Neuronal stem cell (in vitro differentiated cells): ENCODE measurements around the gene POLDIP3.

Experiments
- DNase-seq: peaks from one replicate; pipeline ENCODE4 v3.0.0-alpha.2; 2013; ENCODE audit warnings: low spot score
- H2AFZ ChIP-seq: one replicate; pipeline ENCODE4 v1.6.1; 2013; ENCODE audit warnings: mild to moderate bottlenecking, low read length, inconsistent platforms
- H2AK5ac ChIP-seq: 2 replicates; pipeline ENCODE4 v1.6.1; 2013; ENCODE audit warnings: low read depth, mild to moderate bottlenecking, inconsistent platforms, low read length, moderate library complexity, mixed read lengths
- H2BK120ac ChIP-seq: 2 replicates; pipeline ENCODE4 v1.6.1; 2013; ENCODE audit warnings: low read depth, mild to moderate bottlenecking, inconsistent platforms, low read length, moderate library complexity, mixed read lengths
- H2BK12ac ChIP-seq: one replicate; pipeline ENCODE4 v1.6.1; 2013; ENCODE audit warnings: low read length, inconsistent platforms
- H2BK15ac ChIP-seq: 2 replicates; pipeline ENCODE4 v1.6.1; 2013; ENCODE audit warnings: mild to moderate bottlenecking, low read length, inconsistent platforms, mixed read lengths
- H2BK5ac ChIP-seq: one replicate; pipeline ENCODE4 v1.6.1; 2013; ENCODE audit warnings: inconsistent platforms, mild to moderate bottlenecking, low read length, moderate library complexity
- H3K14ac ChIP-seq: one replicate; pipeline ENCODE4 v1.6.1; 2013; ENCODE audit warnings: low read length, inconsistent platforms
- H3K18ac ChIP-seq: 2 replicates; pipeline ENCODE4 v1.6.1; 2013; ENCODE audit warnings: low read length, inconsistent platforms
- H3K23ac ChIP-seq: 2 replicates; pipeline ENCODE4 v1.6.1; 2013; ENCODE audit warnings: low read depth, mild to moderate bottlenecking, mixed read lengths, low read length, inconsistent platforms; ENCODE audit not compliant: poor library complexity
- H3K27ac ChIP-seq: replicated peaks from 3 replicates; pipeline ENCODE4 v1.5.1; 2013; ENCODE audit warnings: low read length, inconsistent platforms
- H3K27me3 ChIP-seq, 3 experiments: 2 replicates each; pipeline ENCODE4 v1.6.1; 2013; ENCODE audit warnings: low read length in 3 of 3, mild to moderate bottlenecking in 2 of 3, inconsistent platforms in 1 of 3, low read depth in 1 of 3, mixed read lengths in 1 of 3, moderate library complexity in 1 of 3; ENCODE audit not compliant: control insufficient read depth in 3 of 3, insufficient read depth in 3 of 3
- H3K36me3 ChIP-seq, 2 donors: replicated peaks in 1 of 2; 2 replicates each; pipeline ENCODE4 v1.6.1; 2013; ENCODE audit warnings: low read length in 2 of 2; ENCODE audit not compliant: control insufficient read depth in 2 of 2, insufficient read depth in 2 of 2
- H3K4ac ChIP-seq: 2 replicates; pipeline ENCODE4 v1.6.1; 2013; ENCODE audit warnings: inconsistent platforms, mild to moderate bottlenecking, low read length, moderate library complexity
- H3K4me1 ChIP-seq, 2 donors: 1 replicate in 1 of 2; 2 replicates in 1 of 2; pipeline ENCODE4 v1.6.1; 2013; ENCODE audit warnings: low read length in 2 of 2, low read depth in 1 of 2; ENCODE audit not compliant: control insufficient read depth in 2 of 2, insufficient read depth in 1 of 2
- H3K4me2 ChIP-seq: one replicate; pipeline ENCODE4 v1.6.1; 2013; ENCODE audit warnings: mild to moderate bottlenecking, low read length, inconsistent platforms; ENCODE audit not compliant: insufficient read depth, poor library complexity, severe bottlenecking
- H3K4me3 ChIP-seq, 2 donors: 2 replicates each; pipeline ENCODE4 v1.5.1; 2013; ENCODE audit warnings: low read length in 2 of 2, mild to moderate bottlenecking in 2 of 2, inconsistent platforms in 1 of 2, moderate library complexity in 1 of 2
- H3K79me1 ChIP-seq: one replicate; pipeline ENCODE4 v1.6.1; 2013; ENCODE audit warnings: low read depth, mild to moderate bottlenecking, inconsistent platforms, low read length, moderate library complexity
- H3K9ac ChIP-seq: one replicate; pipeline ENCODE4 v1.6.1; 2013; ENCODE audit warnings: mild to moderate bottlenecking, low read depth, low read length, inconsistent platforms; ENCODE audit not compliant: poor library complexity
- H3K9me3 ChIP-seq, 2 donors: replicated peaks in 1 of 2; 2 replicates each; pipeline versions ENCODE3 to v1.6.1; 2013; ENCODE audit warnings: low read length in 2 of 2, mild to moderate bottlenecking in 2 of 2, inconsistent platforms in 1 of 2, low read depth in 1 of 2, mixed read lengths in 1 of 2, moderate library complexity in 1 of 2; ENCODE audit not compliant: control insufficient read depth in 2 of 2, insufficient read depth in 1 of 2
- H4K8ac ChIP-seq: one replicate; pipeline ENCODE4 v1.6.1; 2013; ENCODE audit warnings: low read depth, mild to moderate bottlenecking, inconsistent platforms, low read length, moderate library complexity
- H4K91ac ChIP-seq: one replicate; pipeline ENCODE4 v1.6.1; 2013; ENCODE audit warnings: low read length, low read depth, mild to moderate bottlenecking, inconsistent platforms; ENCODE audit not compliant: poor library complexity
- WGBS, 2 donors: extraction: QIAGEN DNeasy Blood & Tissue Kit; methylation state at CpG; one replicate each; pipeline ENCODE4 v1.1.7; 2013; ENCODE audit warnings: missing lambda C conversion rate in 2 of 2, mixed read lengths in 1 of 2; ENCODE audit not compliant: insufficient read length in 2 of 2, insufficient replicate concordance in 1 of 2; ENCODE audit errors: extremely low coverage in 2 of 2; 5-methylcytosine and 5-hydroxymethylcytosine counted together

POLDIP3 gene

GRCh38 chr22:42646569-42647525 is 32.2 kb upstream of the POLDIP3 start:
- Histone ChIP-seq H3K4me3 (no peak overlapping the region), H3K27me3 (no peaks in the 10 kb centered on the region), H2AK5ac (no peak overlapping the region), H2BK120ac (no peak overlapping the region), H2AFZ (no peak overlapping the region), H3K4me2 (no peak overlapping the region), H3K4me1 (peaks cover 10 to 16% of the 10 kb centered on the region in 2 donors), H3K18ac (no peak overlapping the region), H3K36me3 (peaks cover 2 to 5% of the 10 kb centered on the region in 2 donors), H3K9ac (no peak overlapping the region), H3K9me3 (no peaks in the 10 kb centered on the region), H3K27ac (no peak overlapping the region), H3K14ac (no peak overlapping the region), H3K79me1 (peaks cover 28% of the 10 kb centered on the region), H2BK15ac (no peak overlapping the region), H3K4ac (no peak overlapping the region), H4K8ac (no peak overlapping the region), H4K91ac (no peak overlapping the region), H3K23ac (peak overlapping the region; percentile 12), H2BK12ac (no peak overlapping the region), H2BK5ac (peak overlapping the region; percentile 24)
- no peak for DNase-seq
- no CpG with 5 or more reads among the region's 16 CpGs for WGBS, 2 donors

GRCh38 chr22:42645938-42646568 is 31.4 kb upstream of the POLDIP3 start:
- Histone ChIP-seq H2AK5ac (no peak overlapping the region), H3K4me2 (no peak overlapping the region), H2BK15ac (no peak overlapping the region), H4K91ac (no peak overlapping the region), H3K27me3 (no peaks in the 10 kb centered on the region), H3K9ac (peak overlapping the region; percentile 44), H3K4me1 (peaks cover 10 to 16% of the 10 kb centered on the region in 2 donors), H3K27ac (no peak overlapping the region), H2AFZ (no peak overlapping the region), H3K4me3 (no peak overlapping the region), H2BK12ac (no peak overlapping the region), H3K4ac (no peak overlapping the region), H3K9me3 (no peaks in the 10 kb centered on the region), H3K14ac (no peak overlapping the region), H3K18ac (no peak overlapping the region), H4K8ac (no peak overlapping the region), H2BK5ac (peak overlapping the region; percentile 24), H3K36me3 (peaks cover 2 to 5% of the 10 kb centered on the region in 2 donors), H3K23ac (peak overlapping the region; percentile 55), H3K79me1 (peaks cover 28% of the 10 kb centered on the region), H2BK120ac (no peak overlapping the region)
- WGBS, 2 donors: no CpG with 5 or more reads among the region's 13 CpGs
- no peak for DNase-seq

- DNase-seq: no peak
- Histone ChIP-seq H3K27ac (no peak overlapping the region), H3K36me3 (peaks cover 2 to 5% of the 10 kb centered on the region in 2 donors), H3K27me3 (no peaks in the 10 kb centered on the region), H3K18ac (no peak overlapping the region), H3K4me2 (no peak overlapping the region), H3K4me1 (peaks cover 10 to 16% of the 10 kb centered on the region in 2 donors), H2BK15ac (no peak overlapping the region), H2AK5ac (no peak overlapping the region), H3K23ac (no peak overlapping the region), H3K9ac (no peak overlapping the region), H3K14ac (no peak overlapping the region), H2BK5ac (no peak overlapping the region), H2AFZ (no peak overlapping the region), H4K91ac (no peak overlapping the region), H3K4ac (no peak overlapping the region), H2BK12ac (no peak overlapping the region), H4K8ac (no peak overlapping the region), H2BK120ac (no peak overlapping the region), H3K4me3 (no peak overlapping the region), H3K9me3 (no peaks in the 10 kb centered on the region), H3K79me1 (peaks cover 28% of the 10 kb centered on the region)
- WGBS, 2 donors: no CpG with 5 or more reads among the region's 19 CpGs
Observed at GRCh38 chr22:42645341-42645937, 30.8 kb upstream of the POLDIP3 start.
